ENCODE measurements around the gene ITPR1. TPM values are rescaled to one million over a fixed set of nuclear protein-coding genes. Genes with fewer than 3 reads are reported as not detected.

The ITPR1 gene
- total and polyA plus RNA-seq, 2 of the 4 experiments (the other 2 are of a cell fraction) = 1.8 to 5.7 TPM

DNA sequence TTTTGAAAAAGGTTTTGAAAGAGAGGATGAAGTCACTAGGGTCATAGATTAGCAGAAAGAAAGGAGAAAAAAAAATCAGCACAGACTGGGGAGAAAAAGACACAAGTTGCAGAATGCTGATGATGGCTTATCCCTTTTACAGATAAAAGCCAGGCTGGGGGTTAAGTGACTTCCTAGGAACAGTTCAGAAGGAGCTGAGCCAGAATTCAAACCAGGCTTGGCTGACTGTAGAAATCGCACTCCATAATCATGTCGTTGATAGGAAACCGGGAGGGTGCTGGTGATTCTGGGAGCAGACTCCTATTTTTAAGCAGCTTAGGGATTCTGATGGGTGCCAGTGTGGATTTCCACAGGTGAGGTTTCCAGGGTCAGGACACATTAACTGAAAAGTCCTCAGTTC, 326.6 kb downstream of the ITPR1 start:
- Histone ChIP-seq H3K4me1 (ENCODE audit: control insufficient read depth, insufficient read depth, low read length) (no peaks in the 10 kb centered on the region), H4K5ac (ENCODE audit: low read depth, low read length) (no peak overlapping the region), H2AK5ac (ENCODE audit: low read depth, low read length) (no peak overlapping the region), H2BK120ac (ENCODE audit: low read depth, low read length) (no peak overlapping the region), H3K56ac (ENCODE audit: extremely low read depth, insufficient read depth, low read length) (no peak overlapping the region), H3K4ac (ENCODE audit: low read depth, low read length) (no peak overlapping the region), H3K36me3 (ENCODE audit: control insufficient read depth, insufficient read depth, low read length) (peaks cover 4% of the 10 kb centered on the region; the same call in 1 of the 2 replicates), H2BK15ac (ENCODE audit: low read depth, low read length) (no peak overlapping the region), H2BK5ac (ENCODE audit: low read depth, low read length, poor library complexity, severe bottlenecking) (no peak overlapping the region), H4K8ac (ENCODE audit: low read depth in 2 of 2, low read length in 2 of 2) (no peak overlapping the region), H3K9me1 (ENCODE audit: insufficient read depth, low read length) (no peaks in the 10 kb centered on the region; the same call in 1 of the 2 replicates), H2AK9ac (replicated peaks; ENCODE audit: low read depth, low read length, poor library complexity) (no peak overlapping the region), H3K18ac (ENCODE audit: low read depth, low read length) (no peak overlapping the region), H3K4me3 (ENCODE audit: insufficient read depth, low read depth, low read length) (no peak overlapping the region), H4K20me1 (ENCODE audit: insufficient read depth, low read length) (no peaks in the 10 kb centered on the region), H4K91ac (ENCODE audit: insufficient read depth, low read depth, low read length) (no peak overlapping the region), H3K23ac (ENCODE audit: low read depth, low read length) (no peak overlapping the region), H2BK20ac (ENCODE audit: low read depth, low read length) (no peak overlapping the region), H2AFZ (replicated peaks; ENCODE audit: low read length, poor library complexity) (no peak overlapping the region), H3K9ac (ENCODE audit: low read depth, low read length) (no peak overlapping the region), H3K14ac (replicated peaks; ENCODE audit: low read depth, low read length) (no peak overlapping the region), H3K4me2 (ENCODE audit: low read depth, low read length) (no peak overlapping the region), H3K27me3 (ENCODE audit: control insufficient read depth, insufficient read depth, low read length) (no peaks in the 10 kb centered on the region), H3K79me1 (ENCODE audit: low read depth in 1 of 2, low read length in 2 of 2) (no peaks in the 10 kb centered on the region), H3K27ac (ENCODE audit: insufficient read depth, low read length) (no peak overlapping the region), H3K9me3 (ENCODE audit: control insufficient read depth, insufficient read depth, low read length) (no peaks in the 10 kb centered on the region; the same call in none of the 2 replicates)
- ChIA-PET CTCF (no interaction called here), POLR2A (ENCODE audit: unreplicated experiment) (no interaction called here)
- DNase-seq (no peak), ATAC-seq (ENCODE audit: low read depth) (no peak)
- no CpG with 5 or more reads among the region's 3 CpGs for WGBS, 2 experiments (ENCODE audit: extremely low coverage in 2 of 2, insufficient read length in 1 of 2)
- in situ Hi-C loops (cut with MboI; ENCODE audit: low sequenced_read_pairs) (no loop called here), intact Hi-C loops (cut with micrococcal nuclease) (no loop called here), dilution Hi-C loops (cut with HindIII; ENCODE audit: low sequenced_read_pairs, unreplicated experiment) (no loop called here)
- no TSS peak for BruUV-seq (replicated peaks)
- TF ChIP-seq NFE2L2 (IDR thresholded peaks at IDR 0.05; ENCODE audit: low read depth, low read length) (no peak), MAFK (IDR thresholded peaks at IDR 0.05; ENCODE audit: low read depth, low read length) (no peak), CEBPB (IDR thresholded peaks at IDR 0.05; ENCODE audit: low read depth, low read length) (no peak), ELK1 (IDR thresholded peaks at IDR 0.05; ENCODE audit: borderline replicate concordance, low read depth, low read length) (no peak), FOS (IDR thresholded peaks at IDR 0.05; ENCODE audit: low read depth, low read length) (no peak), SMC3 (IDR thresholded peaks at IDR 0.05; ENCODE audit: low read depth, low read length) (no peak), MAZ (IDR thresholded peaks at IDR 0.05; ENCODE audit: borderline replicate concordance, low read depth, low read length) (no peak), CHD1 (IDR thresholded peaks at IDR 0.05; ENCODE audit: low read depth, low read length) (no peak), RFX5 (IDR thresholded peaks at IDR 0.05; ENCODE audit: low read depth, low read length) (no peak), BHLHE40 (IDR thresholded peaks at IDR 0.05; ENCODE audit: low read depth, low read length) (no peak), MXI1 (IDR thresholded peaks at IDR 0.05; ENCODE audit: borderline replicate concordance, low read depth, low read length) (no peak), RAD21 (IDR thresholded peaks at IDR 0.05; ENCODE audit: low read length) (no peak), RCOR1 (IDR thresholded peaks at IDR 0.05; ENCODE audit: insufficient replicate concordance, low read length) (no peak), POLR2A (IDR thresholded peaks at IDR 0.05; ENCODE audit: low read depth, low read length) (no peak)
- TF ChIP-seq, protein P1, sequence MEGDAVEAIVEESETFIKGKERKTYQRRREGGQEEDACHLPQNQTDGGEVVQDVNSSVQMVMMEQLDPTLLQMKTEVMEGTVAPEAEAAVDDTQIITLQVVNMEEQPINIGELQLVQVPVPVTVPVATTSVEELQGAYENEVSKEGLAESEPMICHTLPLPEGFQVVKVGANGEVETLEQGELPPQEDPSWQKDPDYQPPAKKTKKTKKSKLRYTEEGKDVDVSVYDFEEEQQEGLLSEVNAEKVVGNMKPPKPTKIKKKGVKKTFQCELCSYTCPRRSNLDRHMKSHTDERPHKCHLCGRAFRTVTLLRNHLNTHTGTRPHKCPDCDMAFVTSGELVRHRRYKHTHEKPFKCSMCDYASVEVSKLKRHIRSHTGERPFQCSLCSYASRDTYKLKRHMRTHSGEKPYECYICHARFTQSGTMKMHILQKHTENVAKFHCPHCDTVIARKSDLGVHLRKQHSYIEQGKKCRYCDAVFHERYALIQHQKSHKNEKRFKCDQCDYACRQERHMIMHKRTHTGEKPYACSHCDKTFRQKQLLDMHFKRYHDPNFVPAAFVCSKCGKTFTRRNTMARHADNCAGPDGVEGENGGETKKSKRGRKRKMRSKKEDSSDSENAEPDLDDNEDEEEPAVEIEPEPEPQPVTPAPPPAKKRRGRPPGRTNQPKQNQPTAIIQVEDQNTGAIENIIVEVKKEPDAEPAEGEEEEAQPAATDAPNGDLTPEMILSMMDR (conservative IDR thresholded peaks at IDR 0.05; ENCODE audit: low read depth, low read length) = no peak
- TF ChIP-seq, protein P2, sequence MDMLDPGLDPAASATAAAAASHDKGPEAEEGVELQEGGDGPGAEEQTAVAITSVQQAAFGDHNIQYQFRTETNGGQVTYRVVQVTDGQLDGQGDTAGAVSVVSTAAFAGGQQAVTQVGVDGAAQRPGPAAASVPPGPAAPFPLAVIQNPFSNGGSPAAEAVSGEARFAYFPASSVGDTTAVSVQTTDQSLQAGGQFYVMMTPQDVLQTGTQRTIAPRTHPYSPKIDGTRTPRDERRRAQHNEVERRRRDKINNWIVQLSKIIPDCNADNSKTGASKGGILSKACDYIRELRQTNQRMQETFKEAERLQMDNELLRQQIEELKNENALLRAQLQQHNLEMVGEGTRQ (IDR thresholded peaks at IDR 0.05; ENCODE audit: low read depth, low read length) = no peak
